Esophagus muscularis mucosa (tissue), 4 donors: Measurements from ENCODE around the gene TPK1.

ENCODE experiments used
- CTCF ChIP-seq, 3 experiments: fragments of 200-600 bp in 2 of 3; fragments of 450-650 bp in 1 of 3; sonication (generic) in 2 of 3; IDR thresholded peaks; one replicate each; pipeline ENCODE4 v1.5.1; 2017 to 2019; ENCODE audit warnings: antibody characterized with exemption in 3 of 3, mild to moderate bottlenecking in 2 of 3, moderate library complexity in 1 of 3
- EP300 ChIP-seq: sonication (generic); formaldehyde crosslinking; IDR thresholded peaks from one replicate; pipeline ENCODE4 v1.6.1; 2017; ENCODE audit warnings: antibody characterized with exemption
- POLR2A ChIP-seq: fragments of 450-650 bp; IDR thresholded peaks from one replicate; pipeline ENCODE4 v1.6.1; 2017; ENCODE audit warnings: antibody characterized with exemption, moderate library complexity, mild to moderate bottlenecking, low read depth
- POLR2AphosphoS5 ChIP-seq, 2 donors: sonication (generic); formaldehyde crosslinking; IDR thresholded peaks; one replicate each; pipeline ENCODE4 v1.6.1; 2017; ENCODE audit warnings: antibody characterized with exemption in 2 of 2

GRCh38 chr7:144445590-144445989 is 390.3 kb downstream of the TPK1 start:
- TF ChIP-seq EP300 (no peak), CTCF (IDR thresholded peaks at IDR 0.05) (no peak), POLR2AphosphoS5 (IDR thresholded peaks at IDR 0.05) (no peak), POLR2A (no peak)
